Mesothelial cell of epicardium (in vitro differentiated cells): Measurements from ENCODE around the gene NUP93. TPM values are rescaled to one million over a fixed set of nuclear protein-coding genes. Genes with fewer than 3 reads are reported as not detected.
A peak's percentile ranks its signal among the peaks of the same experiment; 100 is the strongest.
"Not testable (repeated sequence)": the region's sequence is repeated elsewhere in the genome, so short reads cannot be mapped to it uniquely, and the experiment has no call there.

Source experiments
- DNase-seq, 2 experiments: peaks; one replicate each; pipeline ENCODE4 v3.0.0; 2021; ENCODE audit warnings: low spot score in 2 of 2; ENCODE audit not compliant: unreplicated experiment in 2 of 2
- H3K27ac Mint-ChIP-seq: 2 replicates; pipeline ENCODE4 v1.8.0; 2021; ENCODE audit warnings: mixed read lengths
- H3K27me3 Mint-ChIP-seq: 2 replicates; pipeline ENCODE4 v1.8.0; 2021; ENCODE audit warnings: low read depth, mixed read lengths
- H3K36me3 Mint-ChIP-seq: 2 replicates; pipeline ENCODE4 v1.8.0; 2021; ENCODE audit warnings: mixed read lengths
- H3K4me1 Mint-ChIP-seq: 2 replicates; pipeline ENCODE4 v1.8.0; 2021; ENCODE audit warnings: mixed read lengths
- H3K4me3 Mint-ChIP-seq: 2 replicates; pipeline ENCODE4 v1.8.0; 2021; ENCODE audit warnings: mild to moderate bottlenecking, moderate library complexity, mixed read lengths
- H3K9me3 Mint-ChIP-seq: 2 replicates; pipeline ENCODE4 v1.8.0; 2021; ENCODE audit warnings: mixed read lengths
- total RNA-seq: library from RNA; stranded (reverse); gene quantifications from 3 replicates; pipeline ENCODE4 v1.2.1, GENCODE V29; 2021
- TF ChIP-seq, protein P1 (sequence below): fragments of 200-600 bp; sonication (generic); IDR thresholded peaks from one replicate; pipeline ENCODE4 v1.5.0; 2021; ENCODE audit warnings: antibody characterized with exemption; ENCODE audit not compliant: unreplicated experiment

NUP93 gene
- total RNA-seq, 1 donor from 2014 or later: 74.6 TPM

- no peak overlapping the region for H3K4me3 Mint-ChIP-seq
- no peaks in the 10 kb centered on the region for H3K9me3 Mint-ChIP-seq
- H3K4me1 Mint-ChIP-seq: peaks cover 13% of the 10 kb centered on the region
- H3K27me3 Mint-ChIP-seq: no peaks in the 10 kb centered on the region
- peaks cover 9% of the 10 kb centered on the region for H3K36me3 Mint-ChIP-seq
- H3K27ac Mint-ChIP-seq: no peak overlapping the region
- TF ChIP-seq, protein P1, sequence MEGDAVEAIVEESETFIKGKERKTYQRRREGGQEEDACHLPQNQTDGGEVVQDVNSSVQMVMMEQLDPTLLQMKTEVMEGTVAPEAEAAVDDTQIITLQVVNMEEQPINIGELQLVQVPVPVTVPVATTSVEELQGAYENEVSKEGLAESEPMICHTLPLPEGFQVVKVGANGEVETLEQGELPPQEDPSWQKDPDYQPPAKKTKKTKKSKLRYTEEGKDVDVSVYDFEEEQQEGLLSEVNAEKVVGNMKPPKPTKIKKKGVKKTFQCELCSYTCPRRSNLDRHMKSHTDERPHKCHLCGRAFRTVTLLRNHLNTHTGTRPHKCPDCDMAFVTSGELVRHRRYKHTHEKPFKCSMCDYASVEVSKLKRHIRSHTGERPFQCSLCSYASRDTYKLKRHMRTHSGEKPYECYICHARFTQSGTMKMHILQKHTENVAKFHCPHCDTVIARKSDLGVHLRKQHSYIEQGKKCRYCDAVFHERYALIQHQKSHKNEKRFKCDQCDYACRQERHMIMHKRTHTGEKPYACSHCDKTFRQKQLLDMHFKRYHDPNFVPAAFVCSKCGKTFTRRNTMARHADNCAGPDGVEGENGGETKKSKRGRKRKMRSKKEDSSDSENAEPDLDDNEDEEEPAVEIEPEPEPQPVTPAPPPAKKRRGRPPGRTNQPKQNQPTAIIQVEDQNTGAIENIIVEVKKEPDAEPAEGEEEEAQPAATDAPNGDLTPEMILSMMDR: no peak
- DNase-seq: no peak
These were observed 7.6 kb downstream of the NUP93 start for GRCh38 chr16:56737539-56737938.

GRCh38 chr16:56738221-56738620 is 8.3 kb downstream of the NUP93 start:
- H3K27ac Mint-ChIP-seq: no peak overlapping the region
- no peaks in the 10 kb centered on the region for H3K27me3 Mint-ChIP-seq
- no peaks in the 10 kb centered on the region for H3K9me3 Mint-ChIP-seq

DNA sequence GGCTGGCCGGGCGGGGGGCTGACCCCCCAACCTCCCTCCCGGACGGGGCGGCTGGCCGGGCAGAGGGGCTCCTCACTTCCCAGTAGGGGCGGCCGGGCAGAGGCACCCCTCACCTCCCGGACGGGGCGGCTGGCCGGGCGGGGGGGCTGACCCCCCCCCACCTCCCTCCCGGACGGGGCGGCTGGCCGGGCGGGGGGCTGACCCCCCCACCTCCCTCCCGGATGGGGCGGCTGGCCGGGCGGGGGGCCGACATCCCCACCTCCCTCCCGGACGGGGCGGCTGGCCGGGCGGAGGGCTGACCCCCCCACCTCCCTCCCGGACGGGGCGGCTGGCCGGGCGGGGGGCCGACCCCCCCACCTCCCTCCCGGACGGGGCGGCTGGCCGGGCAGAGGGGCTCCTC is 9.4 kb downstream of the NUP93 start:
- H3K36me3 Mint-ChIP-seq, H3K4me3 Mint-ChIP-seq, H3K27me3 Mint-ChIP-seq: not testable (repeated sequence)

More at GRCh38 chr16:56738221-56738620, 8.3 kb downstream of the NUP93 start:
- H3K36me3 Mint-ChIP-seq: peaks cover 9% of the 10 kb centered on the region
- H3K4me1 Mint-ChIP-seq: peaks cover 16% of the 10 kb centered on the region
- TF ChIP-seq, protein P1: no peak
- H3K4me3 Mint-ChIP-seq: no peak overlapping the region
- no peak for DNase-seq

GRCh38 chr16:56741399-56741798 is 11.5 kb downstream of the NUP93 start:
- Mint-ChIP-seq H3K27me3 (no peaks in the 10 kb centered on the region), H3K4me3 (no peak overlapping the region), H3K9me3 (no peaks in the 10 kb centered on the region), H3K4me1 (peaks cover 42% of the 10 kb centered on the region), H3K27ac (peak overlapping the region; percentile 45), H3K36me3 (peaks cover 9% of the 10 kb centered on the region)
- TF ChIP-seq, protein P1: no peak
- no peak for DNase-seq

More for the DNA sequence above, 9.4 kb downstream of the NUP93 start:
- H3K4me1 Mint-ChIP-seq: peaks cover 25% of the 10 kb centered on the region
- not testable (repeated sequence) for H3K9me3 Mint-ChIP-seq, DNase-seq, H3K27ac Mint-ChIP-seq

DNA sequence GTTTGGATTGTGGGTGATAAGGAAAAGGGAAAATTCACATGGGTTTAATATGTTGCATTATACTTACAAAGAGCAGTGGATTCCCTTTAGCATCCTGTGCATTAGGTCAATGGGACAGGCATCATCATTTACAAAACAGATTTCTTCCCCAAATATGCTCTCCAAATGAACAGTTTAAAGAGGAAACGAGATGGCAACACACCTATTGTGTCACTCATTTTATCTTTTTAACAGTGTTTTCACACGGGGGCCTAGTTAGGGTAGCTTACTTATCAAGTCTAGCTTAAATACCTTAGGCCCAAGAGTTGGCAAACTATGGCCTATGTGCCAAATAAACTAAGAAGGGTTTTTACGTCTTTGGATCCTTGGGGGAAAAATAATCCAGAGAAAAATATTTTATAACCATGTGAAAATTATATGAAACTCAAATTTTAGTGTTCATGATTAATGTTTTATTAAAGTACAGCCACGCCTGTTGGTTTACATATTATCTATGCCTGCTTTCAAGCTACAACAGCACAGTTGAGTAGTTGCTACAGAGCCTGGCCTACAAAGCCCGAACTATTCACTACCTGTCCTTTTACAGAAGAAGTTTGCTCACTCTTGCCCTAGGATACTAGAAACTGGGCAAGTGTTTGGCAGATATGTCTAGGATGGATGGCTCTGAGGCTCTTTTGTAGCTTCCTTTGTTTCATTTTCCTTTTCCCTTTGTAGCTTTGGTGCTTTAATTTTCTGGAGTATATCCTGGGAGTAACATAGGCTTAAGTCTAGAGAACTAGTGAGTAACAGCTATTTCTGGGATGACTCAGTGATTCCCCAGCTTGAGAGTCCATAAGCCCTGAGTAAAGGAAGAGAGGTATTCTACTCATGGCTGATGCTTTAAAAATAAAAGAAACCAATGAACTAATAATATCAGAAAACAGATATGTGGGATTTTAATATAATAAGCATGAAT is 12.4 kb downstream of the NUP93 start:
- no peaks in the 10 kb centered on the region for H3K9me3 Mint-ChIP-seq
- H3K4me1 Mint-ChIP-seq: peaks cover 46% of the 10 kb centered on the region
- H3K4me3 Mint-ChIP-seq: no peak overlapping the region
- peaks cover 9% of the 10 kb centered on the region for H3K36me3 Mint-ChIP-seq
- no peaks in the 10 kb centered on the region for H3K27me3 Mint-ChIP-seq
- no peak for DNase-seq
- H3K27ac Mint-ChIP-seq: peak overlapping the region; percentile 45
- TF ChIP-seq, protein P1: no peak

GRCh38 chr16:56743840-56744239 is 13.9 kb downstream of the NUP93 start:
- Mint-ChIP-seq H3K36me3 (peaks cover under 1% of the 10 kb centered on the region), H3K27me3 (no peaks in the 10 kb centered on the region), H3K27ac (no peak overlapping the region), H3K9me3 (no peaks in the 10 kb centered on the region), H3K4me3 (no peak overlapping the region), H3K4me1 (peaks cover 49% of the 10 kb centered on the region)
- TF ChIP-seq, protein P1: no peak
- no peak for DNase-seq
